ENCODE data around the gene LPAR1.

LPAR1 gene

DNA sequence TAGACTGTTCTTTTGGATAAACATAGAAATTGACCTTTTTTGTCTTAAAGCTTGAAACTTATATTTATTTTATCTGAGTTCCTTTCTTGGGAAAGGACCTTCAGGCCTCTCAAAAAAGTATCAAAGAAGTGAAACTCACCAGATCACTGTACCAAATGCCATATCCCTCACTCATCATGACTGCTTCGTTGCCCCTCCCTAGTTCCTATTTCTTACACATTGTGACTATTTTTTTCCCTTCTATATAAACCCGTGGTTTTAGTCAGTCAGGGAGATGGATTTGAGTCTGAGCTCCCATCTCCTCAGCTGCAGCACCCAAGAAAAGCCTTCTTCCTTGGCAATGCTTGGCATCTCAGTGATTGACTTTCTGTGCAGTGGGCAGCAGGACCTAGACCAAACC is 129.4 kb downstream of the LPAR1 start:
- TF ChIP-seq, protein P1, sequence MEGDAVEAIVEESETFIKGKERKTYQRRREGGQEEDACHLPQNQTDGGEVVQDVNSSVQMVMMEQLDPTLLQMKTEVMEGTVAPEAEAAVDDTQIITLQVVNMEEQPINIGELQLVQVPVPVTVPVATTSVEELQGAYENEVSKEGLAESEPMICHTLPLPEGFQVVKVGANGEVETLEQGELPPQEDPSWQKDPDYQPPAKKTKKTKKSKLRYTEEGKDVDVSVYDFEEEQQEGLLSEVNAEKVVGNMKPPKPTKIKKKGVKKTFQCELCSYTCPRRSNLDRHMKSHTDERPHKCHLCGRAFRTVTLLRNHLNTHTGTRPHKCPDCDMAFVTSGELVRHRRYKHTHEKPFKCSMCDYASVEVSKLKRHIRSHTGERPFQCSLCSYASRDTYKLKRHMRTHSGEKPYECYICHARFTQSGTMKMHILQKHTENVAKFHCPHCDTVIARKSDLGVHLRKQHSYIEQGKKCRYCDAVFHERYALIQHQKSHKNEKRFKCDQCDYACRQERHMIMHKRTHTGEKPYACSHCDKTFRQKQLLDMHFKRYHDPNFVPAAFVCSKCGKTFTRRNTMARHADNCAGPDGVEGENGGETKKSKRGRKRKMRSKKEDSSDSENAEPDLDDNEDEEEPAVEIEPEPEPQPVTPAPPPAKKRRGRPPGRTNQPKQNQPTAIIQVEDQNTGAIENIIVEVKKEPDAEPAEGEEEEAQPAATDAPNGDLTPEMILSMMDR (IDR thresholded peaks at IDR 0.05; ENCODE audit: insufficient read depth, low read depth, low read length, missing control alignments), result no peak
- DNase-seq (ENCODE audit: low read depth), result no peak

DNA sequence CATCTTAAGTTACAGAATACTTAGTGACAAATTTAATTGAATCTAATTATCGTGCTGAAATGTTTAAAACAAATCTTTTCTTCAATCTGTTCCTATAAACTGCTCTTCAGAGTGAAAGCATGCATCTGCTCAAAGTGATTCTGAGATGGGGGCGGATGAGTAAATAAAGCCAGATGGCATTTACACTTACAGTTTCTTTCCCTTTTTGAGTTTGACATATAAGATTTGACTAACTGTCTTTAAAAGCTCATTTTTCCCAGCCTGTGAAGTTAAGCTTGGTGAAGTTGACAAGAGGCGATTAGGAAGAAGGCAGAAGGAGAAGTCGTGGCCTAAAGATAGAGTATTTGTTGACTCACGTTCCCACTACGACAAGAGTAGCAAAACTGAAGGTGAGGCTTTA is 137.4 kb downstream of the LPAR1 start:
- no peak for DNase-seq (ENCODE audit: low read depth)
- no peak overlapping the region for H3K4me3 ChIP-seq (ENCODE audit: low read length)
- TF ChIP-seq, protein P1 (IDR thresholded peaks at IDR 0.05; ENCODE audit: insufficient read depth, low read depth, low read length, missing control alignments), result no peak

More for the DNA sequence above, 129.4 kb downstream of the LPAR1 start:
- H3K4me3 ChIP-seq (ENCODE audit: low read length), result no peak overlapping the region

DNA sequence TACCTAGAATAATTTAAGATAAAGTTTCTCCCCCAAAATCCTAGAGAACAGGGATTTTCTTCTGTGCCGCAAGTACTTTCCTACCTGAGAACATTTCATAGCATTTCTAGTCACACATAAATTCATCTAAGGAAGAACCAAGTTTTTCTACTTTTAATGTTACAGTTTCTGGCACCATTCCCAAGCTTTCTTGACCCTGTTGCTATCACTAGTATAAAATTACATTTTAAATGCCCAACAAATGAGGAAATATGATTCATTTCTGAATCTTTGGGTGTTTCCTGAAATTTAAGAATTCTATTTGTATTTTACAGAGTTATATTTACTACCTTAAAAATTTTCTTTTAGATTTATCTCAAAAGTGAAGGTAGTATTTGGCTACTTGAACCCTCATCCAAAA is 137.8 kb downstream of the LPAR1 start:
- DNase-seq (ENCODE audit: low read depth), result no peak
- H3K4me3 ChIP-seq (ENCODE audit: low read length), result no peak overlapping the region
- TF ChIP-seq, protein P1 (IDR thresholded peaks at IDR 0.05; ENCODE audit: insufficient read depth, low read depth, low read length, missing control alignments), result no peak

DNA sequence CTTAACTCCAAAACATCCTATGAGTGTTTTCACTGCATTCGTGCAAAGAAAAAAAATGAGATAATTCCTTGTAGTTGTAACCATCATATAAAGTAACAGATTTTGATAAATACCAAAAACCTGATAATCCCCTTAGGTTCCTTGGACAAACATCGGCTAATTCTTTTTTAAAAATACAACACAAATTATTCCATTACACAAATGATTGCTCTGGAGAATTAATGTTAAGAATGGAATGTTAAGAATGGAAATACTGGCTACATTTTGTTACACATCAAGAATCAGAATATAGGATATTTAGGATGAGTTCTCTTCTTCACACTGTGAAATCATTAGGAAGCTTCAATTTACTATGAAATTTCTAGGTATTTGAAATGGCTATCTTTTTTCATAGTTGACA is 139.4 kb downstream of the LPAR1 start:
- no peak overlapping the region for H3K4me3 ChIP-seq (ENCODE audit: low read length)
- no peak for DNase-seq (ENCODE audit: low read depth)
- TF ChIP-seq, protein P1 (IDR thresholded peaks at IDR 0.05; ENCODE audit: insufficient read depth, low read depth, low read length, missing control alignments), result no peak

DNA sequence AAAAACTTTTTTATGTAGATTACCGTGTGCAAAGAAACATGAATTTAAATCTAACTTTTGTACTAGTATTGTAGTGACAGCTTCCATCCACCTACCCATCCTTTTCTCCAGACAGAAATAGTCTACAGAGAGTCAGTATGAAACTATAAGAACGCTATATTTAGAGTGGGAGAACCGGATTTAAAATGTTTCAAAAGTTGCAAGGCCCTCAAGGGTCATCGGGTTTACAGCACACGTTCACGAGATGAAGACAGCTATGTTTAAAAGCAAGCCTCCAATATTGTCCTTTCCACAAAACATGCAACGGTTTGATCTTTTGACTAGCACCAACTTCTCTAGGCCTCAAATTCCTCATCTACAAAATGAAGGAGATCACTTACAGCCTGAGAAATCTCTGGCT is 139.9 kb downstream of the LPAR1 start:
- DNase-seq (ENCODE audit: low read depth), result peak; percentile 11
- no peak overlapping the region for H3K4me3 ChIP-seq (ENCODE audit: low read length)
- TF ChIP-seq, protein P1 (IDR thresholded peaks at IDR 0.05; ENCODE audit: insufficient read depth, low read depth, low read length, missing control alignments), result no peak

DNA sequence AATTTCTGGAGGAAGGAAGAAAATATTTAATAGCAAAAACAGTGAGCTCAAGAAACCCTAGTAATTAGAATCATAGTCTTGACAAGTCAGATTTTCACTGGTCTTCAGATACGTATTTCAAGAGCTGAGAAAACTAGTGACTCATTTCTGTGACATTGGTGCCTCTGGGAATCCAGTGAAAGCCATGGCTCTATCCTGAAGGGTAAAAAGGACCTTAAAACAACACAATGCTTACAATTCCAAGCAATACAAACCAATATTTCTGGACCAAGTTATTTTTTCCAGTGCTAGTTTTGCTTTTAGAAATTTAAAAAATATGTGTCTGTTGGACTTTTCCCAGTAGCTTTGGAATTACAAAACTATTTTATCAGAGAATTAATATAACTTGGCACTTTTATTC is 140.3 kb downstream of the LPAR1 start:
- peak; percentile 33 for DNase-seq (ENCODE audit: low read depth)
- TF ChIP-seq, protein P1 (IDR thresholded peaks at IDR 0.05; ENCODE audit: insufficient read depth, low read depth, low read length, missing control alignments), result no peak
- no peak overlapping the region for H3K4me3 ChIP-seq (ENCODE audit: low read length)

DNA sequence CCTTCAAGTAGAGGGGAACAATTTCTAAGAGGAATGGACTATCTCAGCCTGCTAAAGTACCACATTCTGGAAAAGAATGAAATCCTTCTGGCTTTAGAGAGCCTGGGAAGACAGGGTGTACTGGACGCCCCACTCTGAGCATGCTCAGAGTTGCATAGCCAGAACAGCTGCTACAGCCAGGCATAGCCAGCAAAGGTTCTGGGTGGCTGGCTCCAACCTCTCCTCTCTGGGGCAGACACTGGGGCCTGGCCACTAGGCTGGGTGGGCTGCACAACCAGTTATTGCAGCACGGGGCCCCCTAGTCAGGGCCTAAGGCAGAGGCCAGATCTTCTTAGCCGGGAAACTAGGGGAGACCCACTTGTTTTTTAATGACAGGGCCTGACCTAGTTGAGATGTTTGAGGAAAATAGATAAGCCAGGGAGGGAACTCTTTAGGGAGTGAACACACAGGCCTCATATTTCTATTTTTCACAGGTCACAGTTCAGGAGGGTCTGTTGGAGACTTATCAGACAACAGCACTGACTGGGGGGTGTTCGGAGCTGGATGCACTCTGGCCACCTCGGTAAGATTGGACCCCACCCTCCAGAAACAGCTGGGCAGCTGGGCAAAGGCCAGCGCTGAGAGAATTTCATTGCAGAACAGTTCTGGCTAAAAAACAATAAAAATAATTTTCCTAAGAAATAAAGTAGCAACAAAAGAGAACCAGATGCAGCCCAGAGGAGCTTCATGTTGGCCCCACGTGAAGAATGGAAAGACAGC is 142.9 kb downstream of the LPAR1 start:
- DNase-seq (ENCODE audit: low read depth), result no peak
- TF ChIP-seq, protein P1 (IDR thresholded peaks at IDR 0.05; ENCODE audit: insufficient read depth, low read depth, low read length, missing control alignments), result no peak

More for the DNA sequence above, 142.9 kb downstream of the LPAR1 start:
- no peak overlapping the region for H3K4me3 ChIP-seq (ENCODE audit: low read length)
